Measurements from ENCODE around the gene TLR8.

Gene TLR8

DNA sequence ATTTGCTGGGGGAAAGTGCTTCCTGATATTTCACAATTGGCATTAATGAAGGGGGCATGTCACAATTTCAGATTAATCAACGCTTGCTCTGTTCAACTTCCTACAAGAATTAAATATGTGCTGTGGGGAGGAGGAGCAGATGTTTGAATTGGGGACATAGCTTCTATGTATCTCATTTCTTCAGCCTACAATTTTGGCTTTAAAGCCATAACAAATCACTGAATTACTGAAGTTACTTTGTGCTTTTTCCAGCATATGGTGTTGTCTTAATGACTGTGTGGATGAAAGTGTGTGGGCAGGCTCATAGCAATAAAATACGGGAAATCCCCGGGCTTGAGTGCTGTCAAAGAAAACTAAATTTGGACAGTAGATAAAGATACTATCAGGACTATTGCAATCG lies 38.7 kb upstream of the TLR8 start:
- Histone ChIP-seq H3K9me3 (ENCODE audit: control insufficient read depth, insufficient read depth, low read length) (no peaks in the 10 kb centered on the region), H3K27ac (ENCODE audit: low read depth, low read length) (peak overlapping the region; percentile 59), H3K4me2 (ENCODE audit: low read length) (peak overlapping the region; percentile 84), H3K36me3 (ENCODE audit: control insufficient read depth, low read length) (peaks cover 5% of the 10 kb centered on the region; the same call in 1 of the 2 replicates), H3K79me2 (ENCODE audit: control insufficient read depth, low read length) (no peaks in the 10 kb centered on the region), H4K20me1 (ENCODE audit: control insufficient read depth, insufficient read depth, low read depth, low read length) (no peaks in the 10 kb centered on the region), H3K27me3 (ENCODE audit: control insufficient read depth, low read length) (no peaks in the 10 kb centered on the region), H3F3A (ENCODE audit: control insufficient read depth, insufficient read depth) (no peaks in the 10 kb centered on the region), H3K4me1 (ENCODE audit: control insufficient read depth, low read length) (peaks cover 50% of the 10 kb centered on the region), H3K4me3 (ENCODE audit: low read length) (peak overlapping the region; percentile 72), H3K9me2 (replicated peaks; ENCODE audit: control insufficient read depth, low read length) (no peaks in the 10 kb centered on the region)
- TF ChIP-seq CTCF (IDR thresholded peaks at IDR 0.05; ENCODE audit: low read depth, low read length, poor library complexity, severe bottlenecking), result no peak
- no peak for TF ChIP-seq EZH2phosphoT487 (IDR thresholded peaks at IDR 0.05; ENCODE audit: borderline replicate concordance, low read length)

GRCh38 chrX:12868747-12869146 lies 37.7 kb upstream of the TLR8 start:
- no peaks in the 10 kb centered on the region for H3K9me3 ChIP-seq (ENCODE audit: control insufficient read depth, insufficient read depth, low read length)
- H3K9me2 ChIP-seq (replicated peaks; ENCODE audit: control insufficient read depth, low read length), result no peaks in the 10 kb centered on the region
- H3K4me1 ChIP-seq (ENCODE audit: control insufficient read depth, low read length), result peaks cover 51% of the 10 kb centered on the region
- H3K36me3 ChIP-seq (ENCODE audit: control insufficient read depth, low read length), result peaks cover 5% of the 10 kb centered on the region; the same call in 1 of the 2 replicates
- no peaks in the 10 kb centered on the region for H3K27me3 ChIP-seq (ENCODE audit: control insufficient read depth, low read length)
- no peaks in the 10 kb centered on the region for H3K79me2 ChIP-seq (ENCODE audit: control insufficient read depth, low read length)
- no peak overlapping the region for H3K27ac ChIP-seq (ENCODE audit: low read depth, low read length)
- peak overlapping the region; percentile 84 for H3K4me2 ChIP-seq (ENCODE audit: low read length)
- no peaks in the 10 kb centered on the region for H3F3A ChIP-seq (ENCODE audit: control insufficient read depth, insufficient read depth)
- no peaks in the 10 kb centered on the region for H4K20me1 ChIP-seq (ENCODE audit: control insufficient read depth, insufficient read depth, low read depth, low read length)
- H3K4me3 ChIP-seq (ENCODE audit: low read length), result no peak overlapping the region
- TF ChIP-seq EZH2phosphoT487 (IDR thresholded peaks at IDR 0.05; ENCODE audit: borderline replicate concordance, low read length), result no peak
- no peak for TF ChIP-seq CTCF (IDR thresholded peaks at IDR 0.05; ENCODE audit: low read depth, low read length, poor library complexity, severe bottlenecking)

DNA sequence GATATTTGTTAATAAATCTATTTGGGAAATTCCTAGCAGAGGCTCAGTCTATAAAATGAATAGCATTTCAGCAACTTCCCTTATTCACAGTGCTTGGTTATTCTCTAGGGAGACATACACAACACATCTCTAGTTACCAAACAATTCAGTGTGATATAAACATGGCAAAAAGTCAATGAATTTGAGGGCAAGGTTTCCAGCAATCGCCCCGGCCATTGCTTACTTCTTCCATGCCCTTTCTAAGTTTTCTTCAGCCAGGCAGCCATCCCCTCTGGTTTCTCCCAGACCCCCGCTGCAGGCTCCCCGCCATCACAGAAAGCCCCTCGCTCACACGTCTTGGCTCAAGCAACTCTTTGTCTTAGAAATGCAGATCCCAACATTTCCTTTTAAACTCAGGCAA lies 35.2 kb upstream of the TLR8 start:
- H4K20me1 ChIP-seq (ENCODE audit: control insufficient read depth, insufficient read depth, low read depth, low read length), result no peaks in the 10 kb centered on the region
- no peaks in the 10 kb centered on the region for H3K79me2 ChIP-seq (ENCODE audit: control insufficient read depth, low read length)
- no peak overlapping the region for H3K27ac ChIP-seq (ENCODE audit: low read depth, low read length)
- no peaks in the 10 kb centered on the region for H3K27me3 ChIP-seq (ENCODE audit: control insufficient read depth, low read length)
- TF ChIP-seq CTCF (IDR thresholded peaks at IDR 0.05; ENCODE audit: low read depth, low read length, poor library complexity, severe bottlenecking), result no peak
- no peak for TF ChIP-seq EZH2phosphoT487 (IDR thresholded peaks at IDR 0.05; ENCODE audit: borderline replicate concordance, low read length)
- no peak overlapping the region for H3K4me3 ChIP-seq (ENCODE audit: low read length)
- no peaks in the 10 kb centered on the region for H3K9me2 ChIP-seq (replicated peaks; ENCODE audit: control insufficient read depth, low read length)
- peaks cover 5% of the 10 kb centered on the region; the same call in 1 of the 2 replicates for H3K36me3 ChIP-seq (ENCODE audit: control insufficient read depth, low read length)
- no peaks in the 10 kb centered on the region for H3F3A ChIP-seq (ENCODE audit: control insufficient read depth, insufficient read depth)
- H3K4me1 ChIP-seq (ENCODE audit: control insufficient read depth, low read length), result peaks cover 57% of the 10 kb centered on the region
- 0 out of 2 replicates have a peak overlapping the region, but pooled peaks have one; percentile 13 for H3K4me2 ChIP-seq (ENCODE audit: low read length)
- no peaks in the 10 kb centered on the region for H3K9me3 ChIP-seq (ENCODE audit: control insufficient read depth, insufficient read depth, low read length)
